Neuronal stem cell (in vitro differentiated cells): ENCODE data around the gene FBXO27.

Experiments
- DNase-seq: peaks from one replicate; pipeline ENCODE4 v3.0.0-alpha.2; 2013; ENCODE audit warnings: low spot score
- H2AFZ ChIP-seq: one replicate; pipeline ENCODE4 v1.6.1; 2013; ENCODE audit warnings: mild to moderate bottlenecking, low read length, inconsistent platforms
- H2AK5ac ChIP-seq: 2 replicates; pipeline ENCODE4 v1.6.1; 2013; ENCODE audit warnings: low read depth, mild to moderate bottlenecking, inconsistent platforms, low read length, moderate library complexity, mixed read lengths
- H2BK120ac ChIP-seq: 2 replicates; pipeline ENCODE4 v1.6.1; 2013; ENCODE audit warnings: low read depth, mild to moderate bottlenecking, inconsistent platforms, low read length, moderate library complexity, mixed read lengths
- H2BK12ac ChIP-seq: one replicate; pipeline ENCODE4 v1.6.1; 2013; ENCODE audit warnings: low read length, inconsistent platforms
- H2BK15ac ChIP-seq: 2 replicates; pipeline ENCODE4 v1.6.1; 2013; ENCODE audit warnings: mild to moderate bottlenecking, low read length, inconsistent platforms, mixed read lengths
- H2BK5ac ChIP-seq: one replicate; pipeline ENCODE4 v1.6.1; 2013; ENCODE audit warnings: inconsistent platforms, mild to moderate bottlenecking, low read length, moderate library complexity
- H3K14ac ChIP-seq: one replicate; pipeline ENCODE4 v1.6.1; 2013; ENCODE audit warnings: low read length, inconsistent platforms
- H3K18ac ChIP-seq: 2 replicates; pipeline ENCODE4 v1.6.1; 2013; ENCODE audit warnings: low read length, inconsistent platforms
- H3K23ac ChIP-seq: 2 replicates; pipeline ENCODE4 v1.6.1; 2013; ENCODE audit warnings: low read depth, mild to moderate bottlenecking, mixed read lengths, low read length, inconsistent platforms; ENCODE audit not compliant: poor library complexity
- H3K27ac ChIP-seq: replicated peaks from 3 replicates; pipeline ENCODE4 v1.5.1; 2013; ENCODE audit warnings: low read length, inconsistent platforms
- H3K27me3 ChIP-seq, 3 experiments: 2 replicates each; pipeline ENCODE4 v1.6.1; 2013; ENCODE audit warnings: low read length in 3 of 3, mild to moderate bottlenecking in 2 of 3, inconsistent platforms in 1 of 3, low read depth in 1 of 3, mixed read lengths in 1 of 3, moderate library complexity in 1 of 3; ENCODE audit not compliant: control insufficient read depth in 3 of 3, insufficient read depth in 3 of 3
- H3K36me3 ChIP-seq, 2 donors: replicated peaks in 1 of 2; 2 replicates each; pipeline ENCODE4 v1.6.1; 2013; ENCODE audit warnings: low read length in 2 of 2; ENCODE audit not compliant: control insufficient read depth in 2 of 2, insufficient read depth in 2 of 2
- H3K4ac ChIP-seq: 2 replicates; pipeline ENCODE4 v1.6.1; 2013; ENCODE audit warnings: inconsistent platforms, mild to moderate bottlenecking, low read length, moderate library complexity
- H3K4me1 ChIP-seq, 2 donors: 1 replicate in 1 of 2; 2 replicates in 1 of 2; pipeline ENCODE4 v1.6.1; 2013; ENCODE audit warnings: low read length in 2 of 2, low read depth in 1 of 2; ENCODE audit not compliant: control insufficient read depth in 2 of 2, insufficient read depth in 1 of 2
- H3K4me2 ChIP-seq: one replicate; pipeline ENCODE4 v1.6.1; 2013; ENCODE audit warnings: mild to moderate bottlenecking, low read length, inconsistent platforms; ENCODE audit not compliant: insufficient read depth, poor library complexity, severe bottlenecking
- H3K4me3 ChIP-seq, 2 donors: 2 replicates each; pipeline ENCODE4 v1.5.1; 2013; ENCODE audit warnings: low read length in 2 of 2, mild to moderate bottlenecking in 2 of 2, inconsistent platforms in 1 of 2, moderate library complexity in 1 of 2
- H3K79me1 ChIP-seq: one replicate; pipeline ENCODE4 v1.6.1; 2013; ENCODE audit warnings: low read depth, mild to moderate bottlenecking, inconsistent platforms, low read length, moderate library complexity
- H3K9ac ChIP-seq: one replicate; pipeline ENCODE4 v1.6.1; 2013; ENCODE audit warnings: mild to moderate bottlenecking, low read depth, low read length, inconsistent platforms; ENCODE audit not compliant: poor library complexity
- H3K9me3 ChIP-seq, 2 donors: replicated peaks in 1 of 2; 2 replicates each; pipeline versions ENCODE3 to v1.6.1; 2013; ENCODE audit warnings: low read length in 2 of 2, mild to moderate bottlenecking in 2 of 2, inconsistent platforms in 1 of 2, low read depth in 1 of 2, mixed read lengths in 1 of 2, moderate library complexity in 1 of 2; ENCODE audit not compliant: control insufficient read depth in 2 of 2, insufficient read depth in 1 of 2
- H4K8ac ChIP-seq: one replicate; pipeline ENCODE4 v1.6.1; 2013; ENCODE audit warnings: low read depth, mild to moderate bottlenecking, inconsistent platforms, low read length, moderate library complexity
- H4K91ac ChIP-seq: one replicate; pipeline ENCODE4 v1.6.1; 2013; ENCODE audit warnings: low read length, low read depth, mild to moderate bottlenecking, inconsistent platforms; ENCODE audit not compliant: poor library complexity
- WGBS, 2 donors: extraction: QIAGEN DNeasy Blood & Tissue Kit; methylation state at CpG; one replicate each; pipeline ENCODE4 v1.1.7; 2013; ENCODE audit warnings: missing lambda C conversion rate in 2 of 2, mixed read lengths in 1 of 2; ENCODE audit not compliant: insufficient read length in 2 of 2, insufficient replicate concordance in 1 of 2; ENCODE audit errors: extremely low coverage in 2 of 2; 5-methylcytosine and 5-hydroxymethylcytosine counted together

FBXO27 gene

DNA sequence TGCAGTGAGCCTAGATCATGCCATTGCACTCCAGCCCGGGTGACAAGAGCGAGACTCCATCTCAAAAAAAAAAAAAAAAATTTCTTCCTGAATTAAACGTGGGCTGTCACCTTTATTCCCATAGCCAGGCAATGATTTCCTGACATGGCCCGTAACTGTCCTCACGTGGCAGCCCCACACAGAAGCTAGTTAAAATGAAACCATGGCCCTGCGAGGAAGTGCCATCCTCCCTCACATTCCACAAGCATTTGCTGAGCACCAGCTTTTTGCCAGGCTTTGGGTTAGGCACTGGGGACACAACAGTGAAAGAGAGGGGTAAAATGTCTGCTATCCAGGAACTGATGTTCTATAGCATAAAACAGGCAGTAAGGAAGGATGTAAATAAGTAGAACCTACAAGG lies 13.2 kb upstream of the FBXO27 start:
- Histone ChIP-seq H3K9me3 (peaks cover 10 to 11% of the 10 kb centered on the region in 2 donors), H4K91ac (no peak overlapping the region), H3K4me3 (no peak overlapping the region), H3K14ac (no peak overlapping the region), H3K27ac (no peak overlapping the region), H2BK15ac (no peak overlapping the region), H2BK12ac (peak overlapping the region; percentile 22), H2AFZ (no peak overlapping the region), H3K27me3 (no peaks in the 10 kb centered on the region), H3K36me3 (no peaks in the 10 kb centered on the region), H2AK5ac (no peak overlapping the region), H3K9ac (no peak overlapping the region), H3K4ac (no peak overlapping the region), H3K18ac (no peak overlapping the region), H4K8ac (no peak overlapping the region), H2BK5ac (no peak overlapping the region), H3K23ac (no peak overlapping the region), H3K79me1 (no peaks in the 10 kb centered on the region), H3K4me1 (no peaks in the 10 kb centered on the region), H3K4me2 (no peak overlapping the region), H2BK120ac (no peak overlapping the region)
- no peak for DNase-seq
- no CpG with 5 or more reads among the region's 6 CpGs for WGBS, 2 donors

DNA sequence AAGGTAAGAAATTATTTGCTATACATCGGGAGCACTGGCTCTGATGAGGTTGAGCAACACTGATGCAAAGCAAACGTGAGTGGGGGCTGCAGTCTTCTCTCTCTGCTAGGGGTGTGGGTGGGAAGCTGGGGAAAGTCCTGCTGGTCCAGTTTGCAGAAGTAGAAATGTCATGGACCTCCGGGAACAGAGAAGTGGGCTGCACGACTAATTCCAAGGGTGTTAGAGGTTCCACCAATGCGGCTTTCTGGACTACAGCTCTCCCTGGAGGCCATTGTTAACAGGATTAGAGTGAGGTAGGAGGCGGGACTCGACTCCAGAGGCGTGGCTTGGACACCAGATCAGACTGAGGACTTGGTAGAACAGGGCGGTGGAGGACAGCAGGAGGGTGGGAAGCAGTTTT lies 5.7 kb upstream of the FBXO27 start:
- Histone ChIP-seq H2AK5ac (no peak overlapping the region), H3K4me1 (no peaks in the 10 kb centered on the region), H3K9ac (no peak overlapping the region), H3K9me3 (no peaks in the 10 kb centered on the region), H3K27ac (no peak overlapping the region), H2AFZ (peak overlapping the region; percentile 71), H3K18ac (no peak overlapping the region), H3K4ac (no peak overlapping the region), H2BK5ac (no peak overlapping the region), H3K79me1 (no peaks in the 10 kb centered on the region), H4K8ac (no peak overlapping the region), H3K4me3 (no peak overlapping the region), H3K23ac (no peak overlapping the region), H2BK120ac (no peak overlapping the region), H2BK12ac (no peak overlapping the region), H4K91ac (no peak overlapping the region), H3K14ac (no peak overlapping the region), H3K36me3 (no peaks in the 10 kb centered on the region), H2BK15ac (no peak overlapping the region), H3K4me2 (peak overlapping the region; percentile 12), H3K27me3 (peaks cover 0 to 14% (median 0%) of the 10 kb centered on the region in 3 experiments)
- peak; percentile 49 for DNase-seq
- WGBS, 2 donors: no CpG with 5 or more reads among the region's 9 CpGs

DNA sequence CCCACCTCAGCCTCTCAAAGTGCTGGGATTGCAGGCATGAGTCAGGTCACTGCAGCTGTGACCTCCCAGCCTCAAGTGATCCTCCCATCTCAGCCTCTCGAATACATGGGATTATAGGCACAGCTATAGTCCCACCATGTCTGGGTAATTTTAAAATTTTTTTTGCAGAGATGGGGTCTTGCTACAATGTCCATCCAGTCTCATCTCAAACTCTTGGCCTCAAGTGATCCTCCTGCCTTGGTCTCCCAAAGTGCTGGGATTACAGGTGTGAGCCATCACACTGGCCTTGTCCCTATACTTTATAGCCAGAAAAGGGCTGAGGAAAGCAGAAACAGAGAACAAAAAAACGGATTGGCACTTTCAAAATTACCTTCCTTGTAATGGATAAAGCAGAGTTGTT lies 4.8 kb upstream of the FBXO27 start:
- no peaks in the 10 kb centered on the region for H3K79me1 ChIP-seq
- no CpG with 5 or more reads among the region's 2 CpGs for WGBS, 2 donors
- H2BK120ac ChIP-seq: no peak overlapping the region
- H2AK5ac ChIP-seq: no peak overlapping the region
- H2BK15ac ChIP-seq: no peak overlapping the region
- H3K18ac ChIP-seq: no peak overlapping the region
- H2BK12ac ChIP-seq: no peak overlapping the region
- no peak overlapping the region for H4K8ac ChIP-seq
- no peak overlapping the region for H2AFZ ChIP-seq
- H3K4ac ChIP-seq: no peak overlapping the region
- H3K27me3 ChIP-seq: peaks cover 0 to 24% (median 3%) of the 10 kb centered on the region in 3 experiments
- H3K14ac ChIP-seq: no peak overlapping the region
- no peak overlapping the region for H4K91ac ChIP-seq
- H3K9me3 ChIP-seq: no peaks in the 10 kb centered on the region
- peaks cover 0 to 2% of the 10 kb centered on the region in 2 donors for H3K4me1 ChIP-seq
- H3K4me3 ChIP-seq: no peak overlapping the region
- DNase-seq: no peak
- no peak overlapping the region for H2BK5ac ChIP-seq
- no peak overlapping the region for H3K27ac ChIP-seq
- no peak overlapping the region for H3K9ac ChIP-seq
- no peak overlapping the region for H3K4me2 ChIP-seq
- H3K23ac ChIP-seq: no peak overlapping the region
- no peaks in the 10 kb centered on the region for H3K36me3 ChIP-seq

- H2BK120ac ChIP-seq: no peak overlapping the region
- H3K18ac ChIP-seq: no peak overlapping the region
- no peaks in the 10 kb centered on the region for H3K79me1 ChIP-seq
- H4K8ac ChIP-seq: no peak overlapping the region
- H3K4me1 ChIP-seq: peaks cover 2 to 4% of the 10 kb centered on the region in 2 donors
- no peak overlapping the region for H2BK12ac ChIP-seq
- H3K4me3 ChIP-seq: no peak overlapping the region
- no peak overlapping the region for H2AFZ ChIP-seq
- H3K4me2 ChIP-seq: no peak overlapping the region
- H3K27me3 ChIP-seq: peaks cover 0 to 30% (median 3%) of the 10 kb centered on the region in 3 experiments
- H3K23ac ChIP-seq: no peak overlapping the region
- H3K4ac ChIP-seq: no peak overlapping the region
- no peak overlapping the region for H3K27ac ChIP-seq
- no peak overlapping the region for H4K91ac ChIP-seq
- no peak overlapping the region for H3K14ac ChIP-seq
- H2AK5ac ChIP-seq: no peak overlapping the region
- H3K36me3 ChIP-seq: no peaks in the 10 kb centered on the region
- H2BK15ac ChIP-seq: no peak overlapping the region
- no peak for DNase-seq
- H3K9me3 ChIP-seq: no peaks in the 10 kb centered on the region
- no peak overlapping the region for H2BK5ac ChIP-seq
- H3K9ac ChIP-seq: no peak overlapping the region
Measured at GRCh38 chr19:39036581-39036980, 4.2 kb upstream of the FBXO27 start.
